ENCODE data around the gene SPG21. TPM values are rescaled to one million over a fixed set of nuclear protein-coding genes. Genes with fewer than 3 reads are reported as not detected.
"Not testable (repeated sequence)": the region's sequence is repeated elsewhere in the genome, so short reads cannot be mapped to it uniquely, and the experiment has no call there.

The SPG21 gene
- 73.6 TPM for total RNA-seq

- intact Hi-C loops (cut with DNase I): no loop called here
- ATAC-seq (peak; percentile 96), DNase-seq (ENCODE audit: low spot score) (peak; percentile 96)
These were observed at the start of gene SPG21 for GRCh38 chr15:64989416-64990167. TSS of gene SPG21 (minus strand) at chr15:64989914. CDS start at chr15:64983569, 6,345 bp downstream.

- DNase-seq (ENCODE audit: low spot score) (no peak), ATAC-seq (no peak)
- intact Hi-C loops (cut with DNase I): no loop called here
These were observed 49.1 kb upstream of the SPG21 start for GRCh38 chr15:65038836-65039235.

GRCh38 chr15:65038428-65038827 lies 48.7 kb upstream of the SPG21 start:
- intact Hi-C loops (cut with DNase I): no loop called here
- no peak for ATAC-seq

GRCh38 chr15:65037309-65037708 lies 47.6 kb upstream of the SPG21 start:
- ATAC-seq: no peak
- DNase-seq (ENCODE audit: low spot score): no peak
- intact Hi-C loops (cut with DNase I): no loop called here

More at GRCh38 chr15:65038428-65038827, 48.7 kb upstream of the SPG21 start:
- no peak for DNase-seq (ENCODE audit: low spot score)

GRCh38 chr15:65034719-65035118 lies 45.0 kb upstream of the SPG21 start:
- intact Hi-C loops (cut with DNase I): no loop called here
- ATAC-seq: no peak
- no peak for DNase-seq (ENCODE audit: low spot score)

GRCh38 chr15:65033659-65034269 lies 44.0 kb upstream of the SPG21 start:
- DNase-seq (ENCODE audit: low spot score) (no peak), ATAC-seq (peak; percentile 71)
- intact Hi-C loops (cut with DNase I): no loop called here

- ATAC-seq: peak; percentile 60
- intact Hi-C loops (cut with DNase I): no loop called here
These were observed 43.3 kb upstream of the SPG21 start for GRCh38 chr15:65032801-65033537.

GRCh38 chr15:65029736-65030208 lies 40.1 kb upstream of the SPG21 start:
- ATAC-seq: no peak
- no peak for DNase-seq (ENCODE audit: low spot score)
- intact Hi-C loops (cut with DNase I): no loop called here

More at GRCh38 chr15:65032801-65033537, 43.3 kb upstream of the SPG21 start:
- DNase-seq (ENCODE audit: low spot score): no peak

- intact Hi-C loops (cut with DNase I): no loop called here
- ATAC-seq (peak; percentile 95), DNase-seq (ENCODE audit: low spot score) (peak; percentile 97)
These were observed 39.4 kb upstream of the SPG21 start, which contains the start of gene MTFMT for GRCh38 chr15:65028921-65029735. TSS of gene MTFMT (minus strand) at chr15:65029639. CDS start at chr15:65029613, 26 bp downstream.

- DNase-seq (ENCODE audit: low spot score) (no peak), ATAC-seq (no peak)
- intact Hi-C loops (cut with DNase I): no loop called here
These were observed 38.6 kb upstream of the SPG21 start for GRCh38 chr15:65028338-65028737.

- ATAC-seq (no peak), DNase-seq (ENCODE audit: low spot score) (no peak)
- intact Hi-C loops (cut with DNase I): no loop called here
These were observed 37.9 kb upstream of the SPG21 start for GRCh38 chr15:65027593-65027992.

GRCh38 chr15:65026756-65027155 lies 37.0 kb upstream of the SPG21 start:
- intact Hi-C loops (cut with DNase I): no loop called here
- ATAC-seq (no peak), DNase-seq (ENCODE audit: low spot score) (no peak)

GRCh38 chr15:65021488-65021887 lies 31.8 kb upstream of the SPG21 start:
- no peak for ATAC-seq
- intact Hi-C loops (cut with DNase I): no loop called here
- DNase-seq (ENCODE audit: low spot score): no peak

GRCh38 chr15:65020419-65020818 lies 30.7 kb upstream of the SPG21 start:
- ATAC-seq: no peak
- intact Hi-C loops (cut with DNase I): no loop called here
- DNase-seq (ENCODE audit: low spot score): no peak

- ATAC-seq; intact Hi-C loops (cut with DNase I): not testable (repeated sequence)
These were observed 21.5 kb upstream of the SPG21 start for GRCh38 chr15:65011198-65011597.

GRCh38 chr15:65008983-65009382 lies 19.3 kb upstream of the SPG21 start:
- DNase-seq (ENCODE audit: low spot score) (no peak), ATAC-seq (peak; percentile 57)
- intact Hi-C loops (cut with DNase I): no loop called here

More at GRCh38 chr15:65011198-65011597, 21.5 kb upstream of the SPG21 start:
- not testable (repeated sequence) for DNase-seq (ENCODE audit: low spot score)

GRCh38 chr15:65006876-65007275 lies 17.2 kb upstream of the SPG21 start:
- intact Hi-C loops (cut with DNase I): no loop called here
- ATAC-seq: no peak
- DNase-seq (ENCODE audit: low spot score): no peak

GRCh38 chr15:65004993-65005392 lies 15.3 kb upstream of the SPG21 start:
- no peak for ATAC-seq
- intact Hi-C loops (cut with DNase I): no loop called here
- no peak for DNase-seq (ENCODE audit: low spot score)

Data from sciatic nerve (tissue), 2 donors.